Prostate gland (tissue), 2 donors: ENCODE data around the gene UPK3B. TPM values are rescaled to one million over a fixed set of nuclear protein-coding genes. Genes with fewer than 3 reads are reported as not detected.
"Not testable (repeated sequence)": the region's sequence is repeated elsewhere in the genome, so short reads cannot be mapped to it uniquely, and the experiment has no call there.

Experiments
- DNase-seq: peaks from one replicate; pipeline ENCODE4 v3.0.0-alpha.2; 2019; ENCODE audit warnings: low spot score
- H3K27ac ChIP-seq, 2 donors: fragments of 200-600 bp; sonication (generic); 2 replicates each; pipeline ENCODE4 v1.5.1; 2017 to 2019
- H3K27me3 ChIP-seq: fragments of 200-600 bp; sonication (generic); replicated peaks from 2 replicates; pipeline ENCODE4 v1.5.1; 2019; ENCODE audit not compliant: insufficient read depth
- H3K36me3 ChIP-seq, 2 donors: fragments of 200-600 bp; sonication (generic); 1 replicate in 1 of 2; 2 replicates in 1 of 2; pipeline versions ENCODE4 v1.5.1 to v1.8.1; 2017 to 2019
- H3K4me1 ChIP-seq: fragments of 200-600 bp; sonication (generic); replicated peaks from 2 replicates; pipeline ENCODE4 v1.5.1; 2019
- H3K4me3 ChIP-seq, 2 donors: fragments of 200-600 bp; sonication (generic); 2 replicates each; pipeline ENCODE4 v1.5.1; 2017 to 2019
- H3K9me3 ChIP-seq: fragments of 200-600 bp; sonication (generic); 2 replicates; pipeline ENCODE4 v1.5.1; 2017
- POLR2A ChIP-seq: fragments of 450-650 bp; IDR thresholded peaks from one replicate; pipeline ENCODE4 v1.6.1; 2016; ENCODE audit warnings: antibody characterized with exemption, mild to moderate bottlenecking
- POLR2AphosphoS5 ChIP-seq: sonication (generic); formaldehyde crosslinking; IDR thresholded peaks from one replicate; pipeline ENCODE4 v1.6.1; 2017; ENCODE audit warnings: antibody characterized with exemption
- WGBS: methylation state at CpG from one replicate; pipeline ENCODE4 v1.1.5; 2018; 5-methylcytosine and 5-hydroxymethylcytosine counted together
- intact Hi-C: fragments of 100-400 bp; cut with DNase I; formaldehyde crosslinking; loops from one replicate; pipeline ENCODE4 v1.14.2; 2022
- total RNA-seq, 2 donors: library from RNA; depleted of rRNA; stranded (reverse); fragments of >200 nt; gene quantifications; one replicate each; pipeline ENCODE4 v1.1.0, GENCODE V29; 2016
- TF ChIP-seq, protein P1 (sequence below), 4 experiments: fragments of 200-600 bp in 2 of 4; fragments of 450-650 bp in 2 of 4; sonication (generic) in 2 of 4; IDR thresholded peaks; 1 replicate in 3 of 4; 2 replicates in 1 of 4; pipeline ENCODE4 v1.5.1; 2016 to 2019; ENCODE audit warnings: antibody characterized with exemption in 4 of 4, mild to moderate bottlenecking in 2 of 4, moderate library complexity in 2 of 4

The UPK3B gene
- total RNA-seq, 2 donors from 2014 or later = 6.6 to 13.5 TPM

DNA sequence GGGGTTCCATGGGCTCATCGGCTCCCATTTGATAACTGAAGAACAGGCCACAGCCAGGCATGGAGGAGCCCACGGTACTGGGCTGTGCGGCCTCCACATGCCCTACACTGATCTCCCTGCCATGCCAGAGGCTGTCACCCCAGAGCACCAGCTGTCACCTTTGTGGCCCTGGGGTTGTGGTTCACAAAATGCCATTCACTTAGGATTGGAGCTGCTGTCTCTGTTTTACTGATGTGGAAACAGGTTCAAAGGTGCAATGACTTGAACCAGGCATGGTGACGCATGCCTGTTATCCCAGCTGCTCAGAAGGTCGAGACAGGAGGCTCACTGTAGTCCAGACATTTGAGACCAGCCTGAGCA is 4.3 kb upstream of the UPK3B start:
- no peak for DNase-seq
- Histone ChIP-seq H3K27me3 (no peaks in the 10 kb centered on the region), H3K4me3 (no peak overlapping the region), H3K4me1 (no peaks in the 10 kb centered on the region), H3K27ac (no peak overlapping the region), H3K36me3 (peaks cover 0 to 3% of the 10 kb centered on the region in 2 donors), H3K9me3 (no peaks in the 10 kb centered on the region)
- intact Hi-C loops = no loop called here
- 66% methylated on average over 5 of the region's 5 CpGs for WGBS
- TF ChIP-seq POLR2AphosphoS5 (no peak), POLR2A (no peak)
- TF ChIP-seq, protein P1, sequence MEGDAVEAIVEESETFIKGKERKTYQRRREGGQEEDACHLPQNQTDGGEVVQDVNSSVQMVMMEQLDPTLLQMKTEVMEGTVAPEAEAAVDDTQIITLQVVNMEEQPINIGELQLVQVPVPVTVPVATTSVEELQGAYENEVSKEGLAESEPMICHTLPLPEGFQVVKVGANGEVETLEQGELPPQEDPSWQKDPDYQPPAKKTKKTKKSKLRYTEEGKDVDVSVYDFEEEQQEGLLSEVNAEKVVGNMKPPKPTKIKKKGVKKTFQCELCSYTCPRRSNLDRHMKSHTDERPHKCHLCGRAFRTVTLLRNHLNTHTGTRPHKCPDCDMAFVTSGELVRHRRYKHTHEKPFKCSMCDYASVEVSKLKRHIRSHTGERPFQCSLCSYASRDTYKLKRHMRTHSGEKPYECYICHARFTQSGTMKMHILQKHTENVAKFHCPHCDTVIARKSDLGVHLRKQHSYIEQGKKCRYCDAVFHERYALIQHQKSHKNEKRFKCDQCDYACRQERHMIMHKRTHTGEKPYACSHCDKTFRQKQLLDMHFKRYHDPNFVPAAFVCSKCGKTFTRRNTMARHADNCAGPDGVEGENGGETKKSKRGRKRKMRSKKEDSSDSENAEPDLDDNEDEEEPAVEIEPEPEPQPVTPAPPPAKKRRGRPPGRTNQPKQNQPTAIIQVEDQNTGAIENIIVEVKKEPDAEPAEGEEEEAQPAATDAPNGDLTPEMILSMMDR (IDR thresholded peaks at IDR 0.05) = no peak

DNA sequence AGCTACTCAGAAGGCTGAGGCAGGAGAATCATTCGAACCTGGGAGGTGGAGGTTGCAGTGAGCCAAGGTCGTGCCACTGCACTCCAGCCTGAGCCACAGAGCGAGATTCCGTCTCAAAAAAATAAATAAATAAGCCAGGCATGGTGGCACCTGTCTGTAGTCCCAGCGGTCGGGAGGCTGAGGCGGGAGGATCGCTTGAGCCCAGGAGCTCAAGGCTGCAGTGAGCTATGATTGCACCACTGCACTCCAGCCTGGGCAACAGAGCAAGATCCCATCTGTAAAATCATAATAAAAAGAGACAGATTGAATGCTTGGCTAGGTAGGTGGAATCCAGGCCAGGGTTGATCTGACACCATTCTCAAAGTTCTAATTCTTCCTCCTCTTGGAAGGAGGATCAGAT is 3.7 kb upstream of the UPK3B start:
- H3K27me3 ChIP-seq, DNase-seq, H3K4me1 ChIP-seq, intact Hi-C loops, H3K4me3 ChIP-seq, H3K36me3 ChIP-seq, H3K9me3 ChIP-seq, H3K27ac ChIP-seq: not testable (repeated sequence)
- 94% methylated on average over 8 of the region's 8 CpGs for WGBS

DNA sequence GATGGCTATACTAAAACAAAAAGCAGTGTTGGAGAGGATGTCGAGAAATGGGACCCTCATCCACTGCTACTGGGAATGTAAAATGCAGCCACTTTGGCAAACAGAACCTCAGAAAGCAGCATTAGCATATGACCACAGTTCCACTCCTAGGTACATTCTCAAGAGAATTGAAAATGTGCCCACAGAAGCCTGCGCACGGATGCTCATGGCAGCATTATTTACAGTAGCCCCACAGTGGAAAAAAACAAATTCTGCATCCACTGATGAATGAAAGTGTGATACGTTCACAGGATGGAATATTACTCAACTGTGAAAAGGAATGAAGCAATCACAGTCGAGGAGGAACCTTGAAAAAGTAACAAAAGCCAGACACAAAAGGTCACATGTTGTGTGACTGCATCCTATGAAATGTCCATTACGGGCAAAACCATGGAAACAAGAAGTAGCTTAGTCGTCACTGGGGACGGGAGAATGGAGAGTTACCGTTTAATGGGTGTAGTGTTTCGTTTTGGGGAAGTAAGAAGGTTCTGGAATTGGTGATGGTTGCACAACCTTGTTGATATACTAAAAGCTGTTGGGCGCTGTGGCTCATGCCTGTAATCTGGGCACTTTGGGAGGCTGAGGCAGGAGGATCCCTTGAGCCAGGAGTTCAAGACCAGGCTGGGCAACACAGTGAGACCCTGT is 2.5 kb upstream of the UPK3B start:
- H3K27ac ChIP-seq = no peak overlapping the region
- no peaks in the 10 kb centered on the region for H3K9me3 ChIP-seq
- no peaks in the 10 kb centered on the region for H3K27me3 ChIP-seq
- DNase-seq = no peak
- TF ChIP-seq, protein P1 (IDR thresholded peaks at IDR 0.05) = no peak
- TF ChIP-seq POLR2A = no peak
- TF ChIP-seq POLR2AphosphoS5 = no peak
- intact Hi-C loops = no loop called here
- no peak overlapping the region for H3K4me3 ChIP-seq
- peaks cover 0 to 3% of the 10 kb centered on the region in 2 donors for H3K36me3 ChIP-seq
- WGBS = 80% methylated on average over 11 of the region's 11 CpGs
- H3K4me1 ChIP-seq = no peaks in the 10 kb centered on the region

DNA sequence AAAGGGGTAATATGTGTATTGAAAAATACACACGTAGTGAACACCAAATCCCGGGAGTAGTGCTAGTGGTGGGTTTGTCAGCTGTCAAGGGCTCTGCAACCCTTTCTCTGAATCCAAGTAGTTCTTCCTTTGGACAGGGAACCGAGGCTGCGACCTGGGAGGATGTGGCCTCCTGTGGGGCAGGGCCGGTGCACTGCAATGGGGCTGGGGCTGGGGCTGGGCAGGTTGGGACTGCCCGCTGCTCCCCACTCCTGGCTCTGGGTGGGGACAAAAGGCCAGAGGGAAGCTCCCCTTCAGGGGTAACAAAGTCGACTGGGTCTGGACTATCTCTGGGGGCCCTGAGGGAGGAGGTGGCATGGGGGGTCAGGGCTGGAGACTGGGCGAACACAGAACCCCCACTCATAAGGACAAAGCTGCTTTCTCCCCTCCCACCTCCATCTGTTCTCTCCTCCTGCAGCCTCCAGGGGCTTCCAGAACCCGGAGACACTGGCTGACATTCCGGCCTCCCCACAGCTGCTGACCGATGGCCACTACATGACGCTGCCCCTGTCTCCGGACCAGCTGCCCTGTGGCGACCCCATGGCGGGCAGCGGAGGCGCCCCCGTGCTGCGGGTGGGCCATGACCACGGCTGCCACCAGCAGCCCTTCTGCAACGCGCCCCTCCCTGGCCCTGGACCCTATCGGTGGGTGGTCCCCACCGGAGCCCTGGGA is 1.0 kb downstream of the UPK3B start:
- intact Hi-C loops, H3K4me3 ChIP-seq: not testable (repeated sequence)

DNA sequence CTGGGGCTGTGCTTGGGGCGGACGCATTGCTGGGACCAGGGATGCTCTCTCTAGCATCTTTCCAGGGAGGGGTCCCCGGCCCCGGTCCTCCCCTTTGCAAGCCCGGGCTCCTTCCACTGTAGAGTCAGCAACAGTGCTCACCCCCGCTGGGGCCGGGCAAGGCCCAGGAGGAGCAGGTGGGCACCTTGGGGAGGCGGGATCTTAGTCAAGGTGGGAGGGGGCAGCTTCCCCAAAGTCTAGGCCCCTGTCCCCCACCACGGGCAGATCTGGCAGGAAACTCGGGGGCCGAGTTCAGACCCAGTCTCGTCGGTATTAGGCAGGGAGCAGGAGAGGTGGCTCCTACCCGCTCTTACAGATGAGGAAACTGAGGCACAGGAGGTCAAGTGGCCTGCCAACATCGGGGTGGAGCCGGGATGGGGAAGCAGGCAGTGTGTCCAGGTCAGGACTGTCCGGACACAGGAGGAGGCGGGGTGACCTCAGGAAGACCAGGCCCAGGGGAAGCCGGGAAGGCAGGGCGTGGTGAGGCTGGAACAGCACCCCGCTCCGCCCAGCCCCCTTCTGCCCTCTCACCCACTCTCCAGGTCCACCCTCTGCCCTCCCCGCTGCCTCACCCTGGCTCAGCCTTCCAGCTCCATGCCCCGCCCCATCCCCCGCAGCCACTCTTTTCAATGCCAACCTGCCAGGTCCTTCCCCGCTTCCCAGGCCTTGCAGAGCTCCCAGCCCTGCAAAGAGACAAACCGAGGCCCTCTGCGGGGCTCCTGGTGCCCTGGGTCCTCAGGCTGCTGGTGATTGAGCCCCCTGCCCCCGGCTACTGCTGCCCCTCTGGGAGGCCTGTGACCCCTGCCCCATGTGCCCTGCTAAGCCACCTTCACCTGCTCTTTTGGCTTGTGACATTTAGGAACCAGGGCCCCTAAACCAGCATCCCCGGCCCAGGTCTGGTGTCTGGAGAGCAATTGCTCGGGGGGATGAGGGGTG is 1.8 kb downstream of the UPK3B start:
- H3K36me3 ChIP-seq, intact Hi-C loops, H3K4me3 ChIP-seq, H3K27me3 ChIP-seq, H3K9me3 ChIP-seq, DNase-seq, H3K27ac ChIP-seq, H3K4me1 ChIP-seq: not testable (repeated sequence)
- WGBS = no CpG with 5 or more reads among the region's 31 CpGs

More for the DNA sequence above, 1.0 kb downstream of the UPK3B start:
- not testable (repeated sequence) for H3K27me3 ChIP-seq, H3K27ac ChIP-seq, H3K4me1 ChIP-seq, H3K36me3 ChIP-seq, DNase-seq, H3K9me3 ChIP-seq
- 85% methylated on average over 20 of the region's 24 CpGs for WGBS
